ENCODE measurements around the gene ANO10.
"Not testable (repeated sequence)": the region's sequence is repeated elsewhere in the genome, so short reads cannot be mapped to it uniquely, and the experiment has no call there.

Gene ANO10

GRCh38 chr3:43624619-43625305, 3.0 kb upstream of the ANO10 start:
- DNase-seq = no peak

GRCh38 chr3:43620831-43621655, 768 bp downstream of the ANO10 start:
- DNase-seq = no peak

- DNase-seq = no peak
Observed at GRCh38 chr3:43619588-43619987, 2.2 kb downstream of the ANO10 start.

- DNase-seq = no peak
Observed at GRCh38 chr3:43618142-43618541, 3.7 kb downstream of the ANO10 start.

- DNase-seq = no peak
Observed at GRCh38 chr3:43616034-43616433, 5.8 kb downstream of the ANO10 start.

GRCh38 chr3:43615133-43615532, 6.7 kb downstream of the ANO10 start:
- no peak for DNase-seq

- no peak for DNase-seq
Observed at GRCh38 chr3:43613976-43614375, 7.8 kb downstream of the ANO10 start.

- DNase-seq = no peak
Observed at GRCh38 chr3:43612419-43612818, 9.4 kb downstream of the ANO10 start.

- no peak for DNase-seq
Observed at GRCh38 chr3:43609406-43609805, 12.4 kb downstream of the ANO10 start.

- DNase-seq = no peak
Observed at GRCh38 chr3:43608751-43609150, 13.1 kb downstream of the ANO10 start.

GRCh38 chr3:43606284-43606683, 15.5 kb downstream of the ANO10 start:
- no peak for DNase-seq

- DNase-seq = not testable (repeated sequence)
Observed at GRCh38 chr3:43599959-43600358, 21.9 kb downstream of the ANO10 start.

- DNase-seq = no peak
Observed at GRCh38 chr3:43597961-43598360, 23.9 kb downstream of the ANO10 start.

- DNase-seq = not testable (repeated sequence)
Observed at GRCh38 chr3:43596178-43596577, 25.6 kb downstream of the ANO10 start.

- DNase-seq = not testable (repeated sequence)
Observed at GRCh38 chr3:43595280-43595679, 26.5 kb downstream of the ANO10 start.

GRCh38 chr3:43593588-43593987, 28.2 kb downstream of the ANO10 start:
- DNase-seq = not testable (repeated sequence)

- not testable (repeated sequence) for DNase-seq
Observed at GRCh38 chr3:43591866-43592265, 29.9 kb downstream of the ANO10 start.

- DNase-seq = no peak
Observed at GRCh38 chr3:43587303-43587702, 34.5 kb downstream of the ANO10 start.

GRCh38 chr3:43584043-43584826, 37.6 kb downstream of the ANO10 start:
- no peak for DNase-seq

- no peak for DNase-seq
Observed at GRCh38 chr3:43583481-43583880, 38.3 kb downstream of the ANO10 start.

- DNase-seq = no peak
Observed at GRCh38 chr3:43582866-43583265, 38.9 kb downstream of the ANO10 start.

- DNase-seq = no peak
Observed at GRCh38 chr3:43581343-43581742, 40.5 kb downstream of the ANO10 start.

GRCh38 chr3:43580181-43580580, 41.6 kb downstream of the ANO10 start:
- no peak for DNase-seq

GRCh38 chr3:43573576-43573975, 48.2 kb downstream of the ANO10 start:
- no peak for DNase-seq
